Endometrial microvascular endothelial cells (primary cell): ENCODE measurements around the gene AMBP. TPM values are rescaled to one million over a fixed set of nuclear protein-coding genes. Genes with fewer than 3 reads are reported as not detected.
"Not testable (repeated sequence)": the region's sequence is repeated elsewhere in the genome, so short reads cannot be mapped to it uniquely, and the experiment has no call there.

Experiments used
- in situ Hi-C: cut with HindIII; loops from 2 replicates; pipeline ENCODE4 v1.10.0; 2017; ENCODE audit warnings: low sequenced_read_pairs, low pct_unique_long_range_greater_than_20kb; ENCODE audit errors: inconsistent ontology term
- total RNA-seq: library from RNA; depleted of rRNA; stranded (reverse); fragments of >200 nt; gene quantifications from one replicate; pipeline ENCODE4 v1.2.3, GENCODE V29; 2015; ENCODE audit errors: inconsistent ontology term

The AMBP gene
- total RNA-seq, 1 donor from 2014 or later, result not detected

- in situ Hi-C loops, result no loop called here
Measured at GRCh38 chr9:114059047-114059803, 18.9 kb downstream of the AMBP start.

- in situ Hi-C loops, result no loop called here
Measured at GRCh38 chr9:114058688-114059046, 19.4 kb downstream of the AMBP start.

- in situ Hi-C loops, result no loop called here
Measured at GRCh38 chr9:114057161-114057885, 20.8 kb downstream of the AMBP start.

GRCh38 chr9:114056527-114056926 is 21.6 kb downstream of the AMBP start:
- in situ Hi-C loops, result no loop called here

GRCh38 chr9:114055894-114056293 is 22.2 kb downstream of the AMBP start:
- in situ Hi-C loops, result no loop called here

- in situ Hi-C loops, result no loop called here
Measured at GRCh38 chr9:114055061-114055460, 23.0 kb downstream of the AMBP start.

GRCh38 chr9:114054191-114054690 is 23.9 kb downstream of the AMBP start:
- in situ Hi-C loops, result no loop called here

GRCh38 chr9:114053246-114054005 is 24.7 kb downstream of the AMBP start:
- in situ Hi-C loops, result no loop called here

- in situ Hi-C loops, result no loop called here
Measured at GRCh38 chr9:114051706-114052105, 26.4 kb downstream of the AMBP start.

GRCh38 chr9:114051281-114051680 is 26.8 kb downstream of the AMBP start:
- in situ Hi-C loops, result no loop called here

- in situ Hi-C loops, result no loop called here
Measured at GRCh38 chr9:114050646-114051045, 27.5 kb downstream of the AMBP start.

- in situ Hi-C loops, result no loop called here
Measured at GRCh38 chr9:114050226-114050568, 27.9 kb downstream of the AMBP start.

- in situ Hi-C loops, result no loop called here
Measured at GRCh38 chr9:114049441-114050225, 28.5 kb downstream of the AMBP start.

GRCh38 chr9:114048533-114049415 is 29.3 kb downstream of the AMBP start:
- in situ Hi-C loops, result no loop called here

- in situ Hi-C loops, result no loop called here
Measured at GRCh38 chr9:114047717-114048116, 30.4 kb downstream of the AMBP start.

- in situ Hi-C loops, result no loop called here
Measured at GRCh38 chr9:114046875-114047274, 31.2 kb downstream of the AMBP start.

GRCh38 chr9:114046237-114046755 is 31.8 kb downstream of the AMBP start:
- in situ Hi-C loops, result no loop called here

- in situ Hi-C loops, result not testable (repeated sequence)
Measured at GRCh38 chr9:114043660-114044059, 34.4 kb downstream of the AMBP start.
